GM21723 (cell line): ENCODE results near the gene SMS.
A peak's percentile ranks its signal among the peaks of the same experiment; 100 is the strongest.

Source experiments
- ATAC-seq: cut with Tn5 transposase; IDR thresholded peaks from one replicate; pipeline ENCODE4 v1.9.1; 2021; ENCODE audit warnings: mild to moderate bottlenecking, moderate library complexity; ENCODE audit not compliant: unreplicated experiment

Gene SMS

DNA sequence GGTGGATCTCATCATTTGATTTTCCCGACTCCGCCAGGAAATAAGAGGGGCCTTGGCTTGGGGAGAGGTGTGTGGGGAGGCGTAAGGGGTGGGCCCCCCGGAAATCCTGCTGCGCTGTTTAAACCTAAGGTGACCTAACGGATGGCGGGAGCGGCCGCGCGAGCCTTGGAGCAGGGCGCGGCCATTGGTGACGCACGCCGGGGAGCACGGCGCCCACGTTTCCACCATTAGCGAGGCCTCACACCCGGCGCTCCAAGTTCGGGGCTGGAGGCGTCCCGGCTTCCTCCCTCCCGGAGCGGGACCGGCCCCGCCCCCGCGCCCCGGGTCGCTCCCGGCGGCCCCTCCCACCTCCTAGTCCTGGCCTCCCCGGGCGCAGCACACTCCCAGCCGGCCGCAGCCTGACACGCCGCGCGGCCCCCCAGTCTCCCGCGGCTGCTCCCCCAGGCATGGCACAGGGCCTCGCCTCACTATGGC, at the start of gene SMS:
TSS of gene SMS (plus strand) at position 354 of the 474 bp plus-strand sequence. CDS start at position 470, 116 bp downstream.
- ATAC-seq = peak; percentile 80

DNA sequence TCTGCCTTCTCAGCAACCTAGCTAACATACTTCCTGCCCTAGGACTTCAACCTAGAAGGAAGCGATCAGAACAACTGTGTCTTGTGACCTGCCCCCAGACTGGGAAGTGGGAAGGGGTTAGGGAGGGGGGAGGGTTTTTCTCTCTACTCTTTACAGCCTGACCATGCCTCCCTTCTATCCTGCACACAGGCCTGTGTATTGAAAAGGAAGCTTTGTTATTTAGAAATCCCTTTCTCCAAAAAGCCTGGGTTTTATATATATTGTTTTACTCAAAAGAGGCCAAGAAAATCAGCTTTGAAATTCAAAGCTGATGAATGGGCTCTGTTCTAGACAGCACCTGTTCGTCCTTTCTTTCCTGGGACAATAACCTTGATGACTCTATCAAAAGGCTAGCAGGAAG, 35.2 kb upstream of the SMS start:
- ATAC-seq = no peak

DNA sequence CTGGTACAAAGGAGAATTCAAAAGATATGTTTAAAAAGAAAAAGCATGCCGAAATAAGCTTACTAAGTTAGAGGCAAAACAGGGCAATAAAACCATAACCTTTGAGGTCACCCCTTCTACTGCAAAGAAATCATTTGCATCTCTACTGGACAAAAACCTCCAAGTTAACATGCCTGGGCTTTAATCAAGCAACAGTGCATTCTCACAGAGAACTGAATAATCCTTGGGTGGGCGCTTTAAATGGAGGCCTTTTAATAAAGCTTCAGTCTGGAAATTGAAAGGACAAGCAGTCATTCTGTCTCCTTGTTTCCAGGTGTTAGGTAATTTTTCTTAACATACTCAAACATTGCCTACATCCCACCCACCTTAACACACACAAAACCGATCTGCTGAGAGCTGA, 34.6 kb upstream of the SMS start:
- ATAC-seq = no peak

DNA sequence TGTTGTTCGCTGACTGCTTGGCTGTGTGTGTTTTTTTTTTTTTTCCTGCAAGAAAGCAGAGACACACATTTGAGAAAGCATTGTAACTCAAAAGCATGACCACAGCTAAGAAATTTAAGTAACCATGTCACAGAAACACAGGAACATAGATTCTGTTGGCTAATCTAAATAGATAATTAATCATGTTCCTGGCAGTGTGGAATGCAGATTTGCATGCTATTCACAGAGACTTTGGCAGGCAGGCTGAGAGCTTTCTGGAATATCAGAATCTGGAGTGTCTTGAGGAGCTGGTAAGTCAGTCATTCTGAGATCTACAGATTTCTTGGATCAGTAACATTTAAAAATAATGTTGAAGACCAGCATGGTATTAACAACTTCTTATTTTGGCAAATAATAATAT, 33.2 kb upstream of the SMS start:
- no peak for ATAC-seq

DNA sequence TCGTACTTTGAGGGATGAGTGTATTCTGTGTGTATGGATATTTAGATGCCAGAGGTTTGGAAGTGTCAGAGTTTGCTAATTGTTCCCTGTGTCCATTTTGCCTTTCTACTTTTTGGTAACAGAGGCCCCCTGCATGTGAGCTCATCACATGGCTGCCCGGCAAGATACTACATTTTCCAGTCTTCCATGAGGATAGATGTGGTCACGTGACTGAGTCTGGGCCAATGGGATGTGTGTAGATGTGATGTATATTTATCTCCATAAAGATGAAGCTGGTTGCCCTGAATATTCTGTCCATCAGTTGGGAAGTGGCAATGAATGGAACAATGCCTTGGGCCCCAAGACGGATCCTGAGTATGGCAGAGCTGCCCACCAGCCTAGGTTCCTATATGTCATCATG, 29.0 kb upstream of the SMS start:
- no peak for ATAC-seq

DNA sequence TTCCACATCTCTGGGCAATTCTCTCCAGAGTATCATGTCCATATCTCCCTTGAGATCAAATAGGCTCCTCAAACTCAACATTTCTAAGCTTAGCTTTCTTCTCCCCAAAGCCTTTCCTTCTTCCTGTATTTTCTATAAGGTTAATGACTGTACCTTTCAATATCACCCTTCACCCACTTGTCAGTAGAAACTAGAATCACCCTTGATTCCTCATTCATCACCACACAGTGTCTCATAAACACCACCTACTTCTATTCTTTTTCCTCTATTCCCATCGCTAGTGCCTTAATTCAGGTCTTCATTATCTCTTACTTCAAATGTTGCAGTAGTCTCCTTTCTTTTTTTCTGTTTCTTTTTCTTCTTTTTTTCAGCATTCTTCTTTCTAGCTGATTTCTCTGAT, 28.3 kb upstream of the SMS start:
- no peak for ATAC-seq

DNA sequence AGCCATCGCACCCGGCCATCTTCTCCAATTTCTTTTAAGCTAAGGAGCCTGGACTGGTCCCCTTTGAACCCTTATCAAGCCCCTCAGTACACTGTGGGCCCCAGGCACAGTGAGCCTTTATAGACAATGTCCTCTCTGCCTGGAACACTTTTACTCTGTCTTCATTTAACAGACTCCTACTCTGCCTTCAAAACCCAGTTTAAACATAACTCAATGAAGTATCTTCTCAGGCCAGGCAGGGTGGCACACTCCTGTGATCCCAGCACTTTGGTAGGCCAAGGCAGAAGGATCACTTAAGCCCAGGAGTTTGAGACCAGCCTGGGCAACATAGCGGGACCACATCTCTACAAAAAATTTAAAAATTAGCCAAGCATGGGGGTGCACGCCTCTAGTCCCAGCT, 27.5 kb upstream of the SMS start:
- no peak for ATAC-seq

DNA sequence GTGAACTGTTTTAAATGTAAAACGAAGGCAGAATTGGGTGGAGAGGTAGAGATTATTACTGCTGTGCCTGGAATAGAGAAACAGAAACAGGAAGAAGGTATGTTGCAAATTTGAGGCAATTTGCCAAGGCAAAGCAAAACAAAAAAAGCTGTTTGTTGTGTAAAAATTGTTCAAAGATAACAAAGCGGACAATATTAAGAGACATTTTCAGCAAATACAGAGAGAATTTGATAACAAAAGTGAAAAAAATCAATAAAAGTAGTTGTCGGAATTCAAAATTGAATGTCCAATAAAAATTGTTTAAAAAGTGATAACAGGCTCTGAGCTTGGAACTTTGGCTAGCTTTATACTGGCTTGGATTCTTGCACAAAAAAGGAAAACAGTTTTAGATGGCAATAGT, 14.4 kb upstream of the SMS start:
- ATAC-seq = no peak

DNA sequence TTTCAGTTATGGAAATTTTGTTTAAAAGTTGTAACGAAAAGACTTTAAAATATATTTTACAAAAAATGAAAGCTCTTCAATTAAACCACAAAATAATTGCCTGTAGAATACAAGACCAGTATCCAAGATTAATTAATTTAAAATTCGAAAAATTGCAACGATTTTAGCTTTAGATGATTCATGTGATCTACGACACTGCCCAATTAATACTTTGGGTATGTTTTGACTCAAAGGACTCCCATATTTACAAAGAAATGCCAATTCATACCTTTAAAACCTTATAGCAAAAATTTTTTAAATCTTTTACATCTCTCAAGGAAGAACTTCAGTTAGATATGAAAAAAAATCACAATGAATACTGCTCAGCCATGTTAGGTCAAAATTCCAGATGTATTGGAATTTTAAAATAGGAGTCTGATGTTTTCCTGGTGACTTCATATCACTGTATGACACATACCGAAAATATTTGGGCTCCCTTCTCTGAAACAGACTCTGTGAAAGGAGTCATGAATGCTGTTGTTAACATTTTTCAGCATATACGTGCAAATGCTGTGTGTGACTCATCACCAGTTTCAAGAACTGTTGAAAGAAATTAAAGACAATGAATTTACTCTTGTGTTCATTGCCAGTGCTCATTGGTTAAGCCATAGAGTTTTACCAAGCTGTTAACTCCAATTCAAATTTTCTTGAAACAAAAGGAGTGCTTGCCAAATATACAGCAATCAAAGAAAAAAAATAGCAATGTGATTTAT, 13.8 kb upstream of the SMS start:
- ATAC-seq = peak; percentile 92

DNA sequence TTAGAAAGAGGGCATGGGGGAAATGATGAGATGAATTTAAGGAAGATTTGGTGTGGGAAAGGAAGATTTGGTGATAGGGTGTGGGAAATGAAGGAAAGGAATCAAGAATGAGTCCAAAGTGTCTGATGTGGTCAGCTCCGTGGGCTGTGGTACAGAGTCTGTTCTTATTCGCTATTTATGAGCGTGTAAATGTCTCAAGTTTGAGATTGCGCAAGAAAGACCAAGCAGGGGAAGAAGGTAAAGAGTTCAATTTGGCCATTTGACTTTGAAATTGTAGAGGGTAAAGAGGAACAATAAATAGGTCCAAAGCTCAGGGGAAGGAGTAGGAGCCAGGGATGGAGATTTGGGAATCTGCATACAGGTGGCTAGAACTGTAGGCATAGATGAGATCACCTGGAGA, 11.3 kb upstream of the SMS start:
- no peak for ATAC-seq

DNA sequence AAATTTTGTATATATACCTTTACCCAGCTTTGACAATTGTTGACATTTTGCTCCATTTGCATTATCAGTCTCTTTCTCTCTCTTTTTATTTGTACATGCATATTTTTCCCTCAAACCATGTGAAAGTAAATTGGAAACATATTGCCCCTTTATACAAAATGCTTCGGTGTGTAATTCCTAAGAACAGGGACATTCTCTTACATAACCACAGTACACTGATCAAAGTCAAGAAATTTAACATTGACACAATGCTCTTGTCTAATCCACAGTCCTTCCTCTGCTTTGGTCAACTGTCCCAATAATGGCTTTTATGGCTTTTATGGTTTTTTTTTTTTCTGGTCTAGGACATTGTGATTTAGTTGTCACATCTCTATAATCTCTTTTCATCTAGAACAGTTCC, 9.5 kb upstream of the SMS start:
- no peak for ATAC-seq

DNA sequence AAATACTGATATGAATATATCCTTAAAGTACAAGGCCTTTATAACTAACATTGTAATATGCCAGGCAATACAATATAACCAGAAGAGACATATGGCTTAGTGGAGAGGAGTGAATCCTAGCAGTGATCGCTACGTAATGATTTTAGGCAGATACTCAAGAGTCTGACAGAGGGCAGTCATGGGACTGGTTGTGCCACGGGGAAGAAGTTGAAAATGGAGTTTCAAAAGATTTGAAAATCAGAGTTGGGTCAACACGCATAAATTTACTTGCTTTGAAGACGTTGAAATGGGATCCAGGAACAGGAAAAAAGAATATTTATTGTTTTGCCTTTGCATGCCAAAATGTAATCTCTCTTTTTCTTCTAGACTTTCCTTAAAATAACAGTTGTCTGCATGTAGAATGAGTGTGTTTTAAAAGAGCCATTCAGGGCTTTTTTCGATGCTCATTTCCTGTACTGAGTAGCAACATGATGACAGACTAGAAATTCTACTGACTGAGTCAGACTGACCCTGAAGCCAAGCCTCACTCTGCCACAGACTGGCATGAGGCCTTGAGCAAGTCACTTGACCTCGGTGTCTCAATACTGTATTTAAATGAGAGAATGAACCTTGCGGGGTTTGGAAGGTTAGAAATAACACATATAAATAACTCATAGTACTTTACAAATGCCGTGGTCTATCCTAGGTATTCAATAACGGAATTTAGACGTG, 8.1 kb upstream of the SMS start:
- ATAC-seq = no peak

DNA sequence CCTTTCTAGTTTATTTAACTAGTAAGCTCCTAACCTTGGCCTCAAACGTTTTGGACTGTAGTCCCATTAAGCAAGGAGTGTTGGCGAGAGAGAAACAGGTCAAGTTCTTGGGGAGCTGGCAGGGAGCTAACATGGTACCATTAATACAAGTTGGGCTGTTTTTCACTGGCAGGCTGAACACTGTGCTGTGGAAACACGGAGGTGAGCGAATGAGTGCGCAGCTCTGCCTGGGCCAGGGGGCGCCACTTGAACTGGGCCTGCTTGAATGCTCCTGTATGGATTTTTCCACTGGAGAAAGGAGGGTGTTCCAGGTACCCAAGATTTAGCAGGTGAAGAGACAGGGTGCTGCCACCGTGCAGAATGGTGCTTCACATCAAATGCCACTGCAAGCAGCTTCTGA, 7.4 kb upstream of the SMS start:
- ATAC-seq = no peak

DNA sequence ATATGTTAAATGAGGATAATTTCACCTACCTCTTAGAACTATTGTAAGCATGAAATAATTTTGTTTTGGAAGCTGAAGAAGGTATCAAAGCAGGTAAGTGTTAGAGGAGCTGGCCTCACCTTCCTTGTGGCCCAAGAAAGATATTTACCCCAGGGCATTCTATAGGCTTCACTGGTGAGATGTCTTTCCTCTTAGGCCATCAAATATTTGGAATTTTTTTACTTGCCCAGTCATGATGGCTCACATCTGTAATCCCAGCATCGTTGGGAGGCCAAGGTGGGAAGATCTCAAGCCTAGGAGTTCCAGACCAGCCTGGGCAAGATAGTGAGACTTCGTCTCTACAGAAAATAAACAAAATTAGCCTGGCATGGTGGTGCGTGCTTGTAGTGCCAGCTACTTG, 6.1 kb upstream of the SMS start:
- ATAC-seq = no peak

DNA sequence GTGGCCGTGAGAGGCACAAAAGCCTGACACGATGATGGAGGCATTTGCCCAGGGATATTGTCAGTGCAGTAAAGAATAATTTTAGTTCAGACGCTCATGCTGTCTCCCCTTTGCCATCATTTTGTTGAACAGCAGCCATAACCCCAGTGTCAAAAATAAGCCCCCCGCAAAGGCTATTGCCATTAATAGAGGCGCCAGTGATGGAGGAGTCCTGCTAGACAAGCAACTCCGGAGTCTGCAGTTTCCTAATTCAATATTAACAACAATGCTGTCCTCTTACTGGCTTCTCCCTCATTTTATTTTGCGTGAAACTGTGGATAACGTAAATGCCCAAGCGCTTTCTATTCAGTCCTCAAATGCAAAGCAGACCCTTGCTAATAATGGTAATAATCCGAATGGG, 603 bp upstream of the SMS start:
- no peak for ATAC-seq

DNA sequence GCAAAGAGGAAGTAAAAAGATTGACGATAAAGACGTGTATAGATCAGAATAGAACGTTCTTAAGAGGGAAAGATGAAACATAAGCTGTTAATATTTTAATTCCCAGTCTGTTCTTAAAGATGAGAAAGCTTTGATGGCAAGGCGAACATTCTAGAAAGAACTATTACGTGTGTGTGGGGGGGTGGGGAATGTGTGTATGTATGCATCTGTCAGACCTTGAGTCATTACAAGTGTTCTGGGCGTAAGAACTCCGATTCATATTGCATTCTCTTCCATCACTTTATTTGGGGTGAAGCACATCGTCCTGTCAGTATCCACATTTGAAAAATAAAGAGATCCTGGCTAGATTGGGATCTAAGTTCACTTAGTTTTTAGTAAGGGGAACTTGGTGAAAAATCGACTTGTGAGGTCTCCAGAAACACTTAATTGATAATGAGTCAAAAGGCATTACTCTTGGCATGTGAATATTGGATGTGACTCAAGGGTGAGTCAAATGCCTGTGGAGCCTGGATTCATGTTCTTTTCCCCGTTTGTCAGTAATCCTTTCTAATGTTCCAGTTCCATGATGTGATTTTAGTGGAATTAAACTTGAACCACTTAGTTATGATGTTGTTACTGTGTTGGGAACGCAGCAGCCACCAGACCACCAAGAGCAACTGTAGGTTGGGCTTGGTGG, 3.1 kb downstream of the SMS start:
- ATAC-seq = no peak

DNA sequence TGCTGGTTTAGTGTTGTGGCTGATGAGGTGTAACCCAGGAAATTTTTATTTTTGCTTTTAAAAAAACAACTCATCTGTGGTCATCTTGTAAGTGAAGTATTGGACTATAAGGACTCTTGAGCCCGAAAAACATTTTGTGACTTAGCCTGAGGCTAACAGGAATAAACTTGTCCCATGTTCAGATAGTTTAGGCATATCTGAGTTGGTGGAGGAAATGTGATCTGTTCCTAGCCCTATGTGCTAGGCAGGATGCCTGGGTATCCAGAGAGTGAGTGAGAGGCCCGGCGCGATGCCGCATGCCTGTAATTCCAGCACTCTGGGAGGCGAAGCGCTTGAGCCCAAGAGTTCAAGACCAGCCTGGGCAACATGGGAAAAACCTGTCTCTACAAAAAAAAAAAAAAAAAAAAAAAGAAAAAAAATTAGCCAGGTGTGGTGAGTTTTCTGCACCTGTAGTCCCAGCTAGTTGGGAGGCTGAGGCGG, 3.7 kb downstream of the SMS start:
- no peak for ATAC-seq

DNA sequence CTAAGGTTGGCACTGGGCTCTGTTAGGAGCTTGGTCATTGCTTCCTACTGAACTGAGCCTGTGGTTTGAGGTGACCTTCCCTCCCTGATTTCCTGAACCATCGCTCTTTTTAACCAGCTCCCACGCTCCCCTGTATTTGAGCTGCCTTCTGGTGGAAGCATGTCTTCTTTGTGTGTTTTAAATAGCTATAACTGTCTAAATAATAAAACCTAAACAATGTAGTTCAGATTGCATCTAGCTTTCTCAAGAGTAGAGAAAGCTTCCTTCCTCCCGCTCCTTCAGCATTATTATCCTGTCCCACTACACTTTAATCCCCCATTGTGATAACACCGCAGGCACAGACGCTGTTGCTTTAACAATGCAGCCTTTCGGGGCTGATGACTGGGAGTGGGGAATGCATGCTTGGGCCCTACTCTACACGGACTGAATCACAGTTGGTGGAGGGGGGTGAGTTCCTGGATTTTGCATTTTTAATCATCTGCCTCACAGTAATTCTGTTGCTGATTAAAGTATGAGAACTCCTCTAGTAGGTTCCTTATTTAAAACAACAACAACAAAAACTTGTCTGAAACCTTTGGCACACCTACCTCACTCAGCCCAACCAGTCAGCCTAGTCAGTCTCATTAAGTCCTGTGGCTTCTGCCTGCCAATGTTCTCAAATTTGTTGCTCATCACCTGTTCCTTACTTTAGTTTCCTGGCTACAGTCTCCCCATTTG, 6.6 kb downstream of the SMS start:
- no peak for ATAC-seq

DNA sequence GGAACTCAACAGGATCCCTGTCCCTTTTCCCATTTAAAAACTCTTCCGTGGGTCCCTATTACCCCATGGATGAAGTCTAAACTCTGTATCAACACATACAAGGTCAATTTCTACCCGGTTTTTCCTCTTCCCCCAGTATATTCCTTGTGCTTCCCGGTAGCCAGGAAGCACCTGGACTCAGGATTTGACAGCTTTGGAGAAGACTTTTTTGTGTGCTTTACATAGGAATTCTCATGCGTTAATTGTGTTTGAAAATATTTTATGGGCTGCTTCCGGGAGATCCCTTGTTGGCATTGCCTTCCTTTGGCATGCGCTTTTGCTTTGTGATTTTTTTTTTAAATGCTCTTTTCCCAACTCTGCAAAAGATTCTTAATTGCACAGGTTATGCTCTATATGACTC, 7.2 kb downstream of the SMS start:
- no peak for ATAC-seq

DNA sequence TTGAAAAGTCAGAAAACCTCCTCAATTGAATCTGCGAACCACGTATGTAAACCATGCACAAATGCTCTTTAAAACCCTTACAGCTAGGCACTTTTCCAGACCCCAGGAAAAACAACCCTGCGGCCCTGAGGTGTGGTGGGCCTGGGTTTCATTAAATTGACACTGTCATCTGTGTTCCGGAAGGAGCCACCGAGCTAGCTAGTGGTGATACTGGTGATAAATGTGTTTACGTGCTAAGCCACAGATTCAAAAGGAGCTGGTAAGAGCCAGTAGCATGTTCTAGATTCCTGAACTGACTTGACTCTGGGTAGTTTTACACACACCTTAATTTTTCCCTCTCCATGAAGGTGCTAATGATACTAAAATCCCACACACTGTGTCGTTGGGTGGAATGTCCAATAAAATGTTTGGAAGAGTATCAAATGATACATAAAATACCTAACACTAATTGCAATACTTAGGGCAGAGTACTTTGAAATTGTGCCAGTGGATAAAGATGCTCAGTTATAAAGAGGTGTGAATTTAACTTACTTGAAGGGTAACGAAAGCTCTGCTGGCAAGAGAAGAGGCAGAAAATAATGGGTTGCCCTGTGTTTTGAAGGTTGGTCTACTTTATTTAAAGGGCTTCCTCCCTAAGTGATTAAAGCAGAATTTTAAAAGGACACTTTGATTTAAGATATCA, 8.5 kb downstream of the SMS start:
- no peak for ATAC-seq

DNA sequence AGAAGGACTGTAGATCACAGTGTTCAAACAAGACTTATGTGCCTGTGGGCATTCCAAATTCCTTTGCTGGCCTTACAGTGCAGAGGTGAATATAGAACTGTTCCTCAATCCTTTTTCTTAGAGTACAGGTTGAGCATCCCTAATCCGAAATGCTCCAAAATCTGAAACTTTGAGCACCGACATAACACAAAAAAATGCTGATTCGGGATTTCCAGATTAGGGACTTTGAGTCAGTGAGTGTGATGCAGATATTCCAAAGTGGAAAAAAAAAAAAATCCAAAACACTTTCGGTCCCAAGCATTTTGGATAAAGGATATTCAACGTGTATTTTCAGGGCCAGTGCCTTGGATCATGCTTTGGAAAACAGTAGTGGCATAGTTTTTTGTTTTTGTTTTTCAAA, 9.2 kb downstream of the SMS start:
- no peak for ATAC-seq
